GM12865 (cell line): ENCODE results near the gene WBP1.
"Not testable (repeated sequence)": the region's sequence is repeated elsewhere in the genome, so short reads cannot be mapped to it uniquely, and the experiment has no call there.

Experiments used
- DNase-seq: peaks from one replicate; pipeline ENCODE4 v3.0.0; 2010; ENCODE audit warnings: low read depth
- H3K4me3 ChIP-seq: 2 replicates; pipeline ENCODE4 v1.5.1; 2011; ENCODE audit warnings: mild to moderate bottlenecking, low read depth, low read length, control low read depth
- CTCF ChIP-seq: IDR thresholded peaks from 2 replicates; pipeline ENCODE4 v1.5.1; 2011; ENCODE audit warnings: low read length, control low read depth, low read depth, inconsistent platforms; ENCODE audit not compliant: insufficient read depth; ENCODE audit errors: missing control alignments

Gene WBP1

GRCh38 chr2:74457549-74458131, 598 bp upstream of the WBP1 start:
- peak overlapping the region; percentile 79 for H3K4me3 ChIP-seq
- peak; percentile 90 for DNase-seq
- TF ChIP-seq CTCF, result no peak

GRCh38 chr2:74458938-74459363, 713 bp downstream of the WBP1 start:
- H3K4me3 ChIP-seq, result peak overlapping the region; percentile 100
- no peak for TF ChIP-seq CTCF
- DNase-seq, result peak; percentile 38

GRCh38 chr2:74459503-74460118, 1.4 kb downstream of the WBP1 start:
- DNase-seq, result not testable (repeated sequence)
- H3K4me3 ChIP-seq, result peak overlapping the region; percentile 100

- H3K4me3 ChIP-seq, DNase-seq: not testable (repeated sequence)
Measured at GRCh38 chr2:74460187-74460586, 1.9 kb downstream of the WBP1 start.

- TF ChIP-seq CTCF, result peak; percentile 17
- no peak for DNase-seq
- H3K4me3 ChIP-seq, result no peak overlapping the region
Measured at GRCh38 chr2:74461187-74462053, 3.2 kb downstream of the WBP1 start.

- no peak for TF ChIP-seq CTCF
- no peak for DNase-seq
- H3K4me3 ChIP-seq, result no peak overlapping the region
Measured at GRCh38 chr2:74462054-74462785, 4.0 kb downstream of the WBP1 start.

GRCh38 chr2:74462786-74463105, 4.5 kb downstream of the WBP1 start:
- no peak overlapping the region for H3K4me3 ChIP-seq
- TF ChIP-seq CTCF, result no peak
- no peak for DNase-seq
